Measurements from ENCODE around the gene RXFP4. TPM values are rescaled to one million over a fixed set of nuclear protein-coding genes. Genes with fewer than 3 reads are reported as not detected.
A peak's percentile ranks its signal among the peaks of the same experiment; 100 is the strongest.
"Not testable (repeated sequence)": the region's sequence is repeated elsewhere in the genome, so short reads cannot be mapped to it uniquely, and the experiment has no call there.

The RXFP4 gene
- total and polyA plus RNA-seq, 5 experiments from 2014 or later = 0.46 TPM; not detected in 4

DNA sequence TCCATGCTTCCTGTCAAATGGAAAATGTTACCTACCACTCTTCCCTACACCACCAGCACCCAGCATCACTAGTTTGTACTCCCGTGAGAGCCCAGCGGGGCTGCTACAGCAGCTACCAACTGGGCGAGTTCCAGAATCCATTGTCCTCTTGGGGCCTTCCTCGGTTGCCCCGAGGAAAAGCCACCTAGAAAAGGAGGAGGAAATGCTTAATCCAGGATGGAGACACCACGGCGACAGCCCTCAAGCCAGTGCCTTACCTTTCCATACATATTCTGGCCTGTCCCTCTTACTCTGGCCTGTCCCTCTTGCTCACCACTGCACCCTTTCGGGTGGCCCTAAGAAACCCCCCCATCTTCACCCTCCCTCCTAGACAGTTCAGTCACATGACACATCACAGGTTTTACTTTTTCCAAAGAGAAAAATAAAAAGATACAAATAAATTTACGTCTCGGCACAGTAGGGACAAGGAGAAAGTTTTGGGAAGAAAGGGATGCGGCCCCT is 30.8 kb upstream of the RXFP4 start:
- Mint-ChIP-seq H3K9me3 (no peaks in the 10 kb centered on the region), H3K36me3 (peaks cover 0 to 84% (median 7%) of the 10 kb centered on the region in 3 donors), H3K27me3 (no peaks in the 10 kb centered on the region), H3K4me3 (peak overlapping the region; percentile 95 to 100 (median 98)), H3K4me1 (peaks cover 13 to 33% (median 27%) of the 10 kb centered on the region in 4 donors), H3K27ac (peak overlapping the region; percentile 73 to 99 (median 98))
- DNase-seq (peak in 3 of 10 donors; percentile 14 to 31 (median 18)), ATAC-seq (peak; percentile 50 to 62)
- POLR2A ChIA-PET = interaction anchor here (0.6 to 0.8 kb wide), 2 partner anchors 35 to 338 kb away, joined by 3 read pairs; no protein-coding TSS in a partner anchor

DNA sequence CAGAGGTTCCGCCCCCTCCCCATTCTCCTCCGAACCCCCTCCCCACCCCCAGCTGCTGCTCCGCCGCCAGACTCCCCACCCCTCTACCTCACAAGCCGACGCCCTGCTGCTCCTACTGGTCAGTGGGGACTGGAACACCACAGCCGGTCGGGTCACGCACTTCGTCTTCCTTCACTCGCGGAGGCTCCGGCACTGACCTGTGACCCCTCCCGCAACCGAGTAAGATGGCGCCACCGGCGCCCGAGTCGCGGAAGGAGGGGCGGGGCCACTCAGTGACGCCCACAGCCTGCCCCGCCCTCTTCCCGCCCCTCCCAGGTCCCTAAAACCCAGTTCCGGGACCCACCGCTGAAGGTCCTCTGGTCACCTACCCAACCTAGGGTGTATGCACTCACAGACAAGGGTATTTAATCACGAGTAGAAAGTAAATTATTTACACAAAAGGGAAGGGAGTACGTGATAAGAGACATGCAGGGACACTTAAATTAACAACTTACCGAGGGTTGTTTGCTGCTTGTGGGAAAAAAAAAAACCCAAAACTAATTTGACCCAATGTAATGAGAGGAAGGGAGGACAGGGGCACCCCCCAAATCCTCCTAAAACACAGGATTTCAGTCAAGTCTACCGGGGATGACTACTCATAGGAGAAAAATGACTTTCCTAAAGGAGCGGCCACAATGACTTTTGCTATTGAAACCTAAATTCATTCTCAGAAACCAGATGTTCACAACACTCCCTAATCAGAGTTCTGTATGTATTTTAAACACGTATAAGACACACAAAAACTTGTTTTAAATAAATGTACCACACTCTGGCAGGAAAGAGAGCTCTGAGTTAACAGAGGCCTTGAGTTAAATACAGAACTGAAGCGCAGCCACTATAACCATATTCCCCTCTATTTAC is 30.0 kb upstream of the RXFP4 start, which contains the start of gene RIT1:
Gene RIT1, minus strand, starts transcription at position 194 of the 900 bp plus-strand sequence. CDS start 588 bp downstream, outside the sequence.
- Mint-ChIP-seq H3K36me3 (peaks cover 0 to 85% (median 7%) of the 10 kb centered on the region in 3 donors), H3K27ac (peak within 1 kb of the TSS; percentile 84 to 99 (median 98)), H3K4me1 (peaks cover 13 to 33% (median 26%) of the 10 kb centered on the region in 4 donors), H3K4me3 (peak within 1 kb of the TSS; percentile 95 to 100 (median 98)), H3K9me3 (no peaks in the 10 kb centered on the region), H3K27me3 (no peaks in the 10 kb centered on the region)
- DNase-seq = peak; percentile 66 to 91 (median 79)
- POLR2A ChIA-PET = interaction anchor here (0.8 kb wide), 1 partner anchor 79 kb away, joined by 3 read pairs; no protein-coding TSS in a partner anchor
- ATAC-seq = peak; percentile 95 to 97

DNA sequence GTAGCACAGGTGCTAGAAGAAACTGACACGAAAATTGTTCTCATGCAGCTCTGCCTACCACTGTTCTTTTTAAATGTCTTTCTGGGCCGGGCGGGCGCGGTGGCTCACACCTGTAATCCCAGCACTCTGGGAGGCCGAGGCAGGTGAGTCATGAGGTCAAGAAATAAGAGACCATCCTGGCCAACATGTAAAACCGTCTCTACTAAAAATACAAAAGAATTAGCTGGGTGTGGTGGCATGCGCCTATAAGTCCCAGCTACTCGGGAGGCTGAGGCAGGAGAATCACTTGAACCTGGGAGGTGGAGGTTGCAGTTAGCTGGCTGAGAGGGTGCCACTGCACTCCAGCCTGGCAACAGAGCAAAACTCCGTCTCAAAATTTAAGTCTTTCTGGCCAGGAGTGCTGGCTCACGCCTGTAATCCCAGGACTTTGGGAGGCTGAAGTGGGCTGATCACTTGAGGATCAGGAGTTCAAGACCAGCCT is 29.3 kb upstream of the RXFP4 start:
- no peaks in the 10 kb centered on the region for H3K9me3 Mint-ChIP-seq
- H3K27me3 Mint-ChIP-seq = no peaks in the 10 kb centered on the region
- DNase-seq = no peak
- H3K4me3 Mint-ChIP-seq = peak overlapping the region in 9 of 10 donors; percentile 95 to 100 (median 97)
- H3K27ac Mint-ChIP-seq = peak overlapping the region; percentile 84 to 99 (median 98)
- ATAC-seq = no peak
- peaks cover 0 to 86% (median 11%) of the 10 kb centered on the region in 3 donors for H3K36me3 Mint-ChIP-seq
- peaks cover 13 to 33% (median 26%) of the 10 kb centered on the region in 4 donors for H3K4me1 Mint-ChIP-seq
- POLR2A ChIA-PET = interaction anchor here (0.8 to 1.1 kb wide), 2 partner anchors 45 to 78 kb away, joined by 3 to 6 read pairs; no protein-coding TSS in a partner anchor

DNA sequence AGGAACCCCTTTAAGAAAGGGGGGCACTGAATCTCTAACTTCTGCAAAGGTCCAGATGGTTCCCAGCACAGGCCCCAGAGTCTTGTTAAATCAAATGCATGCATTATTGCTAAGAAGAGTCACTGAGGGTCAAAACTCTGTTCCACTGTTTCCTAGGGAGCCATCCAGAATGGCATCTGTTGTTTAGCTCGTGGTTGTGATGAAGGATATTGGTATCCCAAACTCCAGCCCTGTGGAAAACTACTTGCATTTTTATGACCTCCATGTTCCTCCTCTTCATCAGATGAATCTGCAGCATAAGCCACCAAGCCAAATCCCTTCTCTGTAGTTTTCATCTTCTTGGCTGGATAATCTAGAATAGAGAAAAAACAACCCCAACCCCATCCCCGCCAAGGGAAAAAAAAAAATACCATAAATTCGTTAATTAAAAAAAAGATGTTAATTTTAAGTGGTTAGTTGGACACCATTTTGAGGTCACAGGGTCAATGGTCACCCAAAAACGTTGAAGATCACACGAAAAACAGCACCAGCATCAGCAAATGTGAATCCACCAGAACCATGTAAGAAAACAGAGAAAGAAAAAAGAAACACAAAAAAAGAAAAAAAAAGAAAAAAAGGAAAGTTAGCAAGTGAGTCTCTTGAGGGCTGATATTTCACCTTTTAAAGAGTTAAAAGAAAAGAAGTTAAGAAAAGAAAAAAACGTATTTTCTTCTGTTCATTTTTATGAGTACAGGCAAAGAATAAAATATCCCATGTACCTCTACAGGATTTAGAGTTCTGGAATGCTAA is 27.3 kb upstream of the RXFP4 start:
- POLR2A ChIA-PET = no interaction called here
- no peak for ATAC-seq
- peaks cover 0 to 87% (median 11%) of the 10 kb centered on the region in 3 donors for H3K36me3 Mint-ChIP-seq

DNA sequence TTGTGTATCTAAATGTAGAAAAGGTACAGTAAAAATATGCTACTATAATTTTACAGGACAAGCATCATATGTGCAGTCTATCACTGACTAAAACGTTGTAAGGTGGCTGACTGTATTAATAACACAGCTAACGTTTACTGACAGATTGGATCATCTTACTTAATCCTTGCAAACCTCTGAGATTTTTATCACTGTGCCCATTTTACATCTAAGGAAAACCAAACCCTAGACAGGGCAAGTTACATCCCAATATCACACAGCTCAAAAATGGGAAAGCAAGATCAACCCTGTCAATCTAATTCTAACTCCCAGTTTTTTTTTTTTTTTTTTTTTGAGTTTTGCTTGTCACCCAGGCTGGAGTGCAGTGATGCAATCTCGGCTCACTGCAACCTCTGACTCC is 22.8 kb upstream of the RXFP4 start:
- H3K9me3 Mint-ChIP-seq = no peaks in the 10 kb centered on the region
- POLR2A ChIA-PET = interaction anchor here (0.6 kb wide), 1 partner anchor 396 kb away, joined by 3 read pairs; no protein-coding TSS in a partner anchor
- ATAC-seq (no peak), DNase-seq (no peak)
- H3K36me3 Mint-ChIP-seq = peaks cover 6 to 95% (median 26%) of the 10 kb centered on the region in 3 donors
- H3K4me1 Mint-ChIP-seq = peaks cover 0 to 6% (median 2%) of the 10 kb centered on the region in 4 donors
- no peaks in the 10 kb centered on the region for H3K27me3 Mint-ChIP-seq
- H3K4me3 Mint-ChIP-seq = no peak overlapping the region
- H3K27ac Mint-ChIP-seq = no peak overlapping the region

More for the DNA sequence above, 27.3 kb upstream of the RXFP4 start:
- Mint-ChIP-seq H3K27me3 (no peaks in the 10 kb centered on the region), H3K9me3 (no peaks in the 10 kb centered on the region), H3K27ac (peak overlapping the region in 2 of 10 donors; percentile 25 to 62), H3K4me1 (peaks cover 13 to 25% (median 22%) of the 10 kb centered on the region in 4 donors), H3K4me3 (no peak overlapping the region)
- DNase-seq = no peak

DNA sequence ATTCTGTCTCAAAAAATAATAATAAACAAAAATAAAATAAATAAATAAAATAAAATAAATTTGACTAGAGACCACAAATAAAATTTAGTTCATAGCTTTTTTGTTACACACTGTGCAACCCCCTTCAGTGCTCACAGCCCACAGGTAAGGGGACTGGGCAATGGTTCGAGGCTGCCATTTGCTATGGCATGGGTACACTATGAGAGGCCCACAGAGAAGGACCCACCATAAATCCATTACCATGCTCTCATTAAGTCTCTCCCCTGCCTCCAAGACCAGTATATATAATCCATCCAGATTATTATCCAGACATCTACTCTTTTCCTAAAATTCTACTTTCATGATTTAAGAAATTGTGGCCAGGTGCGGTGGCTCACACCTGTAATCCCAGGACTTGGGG is 21.6 kb upstream of the RXFP4 start:
- DNase-seq = no peak
- no peak for ATAC-seq
- no peaks in the 10 kb centered on the region for H3K27me3 Mint-ChIP-seq
- peaks cover 0 to 6% (median 2%) of the 10 kb centered on the region in 4 donors for H3K4me1 Mint-ChIP-seq
- peaks cover 6 to 94% (median 24%) of the 10 kb centered on the region in 3 donors for H3K36me3 Mint-ChIP-seq
- H3K9me3 Mint-ChIP-seq = no peaks in the 10 kb centered on the region
- no peak overlapping the region for H3K4me3 Mint-ChIP-seq
- POLR2A ChIA-PET = no interaction called here
- H3K27ac Mint-ChIP-seq = peak overlapping the region in 3 of 10 donors; percentile 9 to 54 (median 53)

DNA sequence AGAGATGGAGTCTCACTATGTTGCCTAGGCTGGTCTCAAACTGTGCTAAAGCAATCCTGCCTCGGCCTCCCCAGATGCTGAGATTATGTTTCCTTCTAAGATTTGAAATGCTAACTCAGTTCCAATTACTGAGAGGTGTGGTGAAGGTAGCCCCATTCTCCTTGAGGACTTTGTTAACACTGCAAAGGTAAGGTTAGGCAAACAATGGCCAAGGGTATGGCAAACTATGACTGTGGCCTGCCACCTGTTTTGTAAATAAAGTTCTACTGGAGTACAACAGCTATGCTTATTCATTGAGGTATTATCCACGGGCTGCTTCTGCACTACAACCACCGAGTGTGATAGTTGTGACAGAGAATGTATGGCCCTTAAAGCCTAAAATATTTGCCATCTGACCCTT is 20.7 kb upstream of the RXFP4 start:
- Mint-ChIP-seq H3K27ac (no peak overlapping the region), H3K9me3 (no peaks in the 10 kb centered on the region), H3K27me3 (no peaks in the 10 kb centered on the region), H3K4me3 (no peak overlapping the region), H3K4me1 (peaks cover 0 to 6% (median 2%) of the 10 kb centered on the region in 4 donors), H3K36me3 (peaks cover 6 to 96% (median 24%) of the 10 kb centered on the region in 3 donors)
- ATAC-seq (no peak), DNase-seq (no peak)
- POLR2A ChIA-PET = no interaction called here

DNA sequence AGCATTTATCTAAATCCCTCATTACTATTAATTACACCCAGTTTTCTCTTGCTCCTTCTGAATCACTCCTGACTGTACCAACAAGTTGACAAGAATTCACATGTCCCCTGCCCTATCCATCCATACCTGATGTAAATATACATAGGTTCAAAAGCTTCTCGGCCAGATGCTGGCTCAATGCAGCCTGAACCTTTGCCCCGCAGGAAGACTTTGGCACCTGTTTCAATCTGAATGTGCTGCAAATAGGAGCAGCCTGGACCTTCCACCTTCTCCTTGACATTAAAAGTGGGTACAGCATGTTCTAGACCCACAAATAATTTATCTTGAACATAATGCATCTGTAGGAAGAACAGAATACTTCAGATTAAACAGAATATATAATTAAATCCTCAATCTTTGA is 15.9 kb upstream of the RXFP4 start:
- no peak for DNase-seq
- peaks cover 10 to 20% (median 15%) of the 10 kb centered on the region in 4 donors for H3K4me1 Mint-ChIP-seq
- no peaks in the 10 kb centered on the region for H3K27me3 Mint-ChIP-seq
- H3K36me3 Mint-ChIP-seq = peaks cover 6 to 98% (median 17%) of the 10 kb centered on the region in 3 donors
- H3K4me3 Mint-ChIP-seq = no peak overlapping the region
- POLR2A ChIA-PET = no interaction called here
- ATAC-seq = no peak
- H3K27ac Mint-ChIP-seq = peak overlapping the region in 5 of 10 donors; percentile 10 to 63 (median 35)
- H3K9me3 Mint-ChIP-seq = no peaks in the 10 kb centered on the region

DNA sequence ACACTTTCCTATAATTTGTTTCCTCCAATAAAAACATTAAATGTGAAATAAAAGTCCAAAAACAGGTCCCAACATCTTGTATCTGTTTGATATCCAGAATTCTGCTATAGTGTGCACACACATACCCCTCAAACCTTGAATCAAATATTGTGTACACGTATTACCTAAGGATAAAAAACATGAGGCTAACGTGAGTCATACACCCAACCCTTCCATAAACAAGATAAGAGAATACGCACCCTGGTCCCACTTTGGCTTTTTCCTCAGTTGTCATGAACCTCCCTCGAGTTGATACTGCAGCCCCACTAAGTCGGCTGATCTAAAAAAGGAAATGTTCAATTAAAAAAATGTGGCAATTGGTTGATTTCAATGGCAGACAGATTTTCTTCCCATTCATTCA is 12.4 kb upstream of the RXFP4 start:
- no peaks in the 10 kb centered on the region for H3K9me3 Mint-ChIP-seq
- no peak for ATAC-seq
- peaks cover 9 to 44% (median 35%) of the 10 kb centered on the region in 4 donors for H3K4me1 Mint-ChIP-seq
- peak overlapping the region in 4 of 10 donors; percentile 7 to 84 (median 52) for H3K27ac Mint-ChIP-seq
- peak overlapping the region in 1 of 10 donors; percentile 33 for H3K4me3 Mint-ChIP-seq
- POLR2A ChIA-PET = no interaction called here
- no peak for DNase-seq
- no peaks in the 10 kb centered on the region for H3K27me3 Mint-ChIP-seq
- peaks cover 0 to 89% (median 4%) of the 10 kb centered on the region in 3 donors for H3K36me3 Mint-ChIP-seq

DNA sequence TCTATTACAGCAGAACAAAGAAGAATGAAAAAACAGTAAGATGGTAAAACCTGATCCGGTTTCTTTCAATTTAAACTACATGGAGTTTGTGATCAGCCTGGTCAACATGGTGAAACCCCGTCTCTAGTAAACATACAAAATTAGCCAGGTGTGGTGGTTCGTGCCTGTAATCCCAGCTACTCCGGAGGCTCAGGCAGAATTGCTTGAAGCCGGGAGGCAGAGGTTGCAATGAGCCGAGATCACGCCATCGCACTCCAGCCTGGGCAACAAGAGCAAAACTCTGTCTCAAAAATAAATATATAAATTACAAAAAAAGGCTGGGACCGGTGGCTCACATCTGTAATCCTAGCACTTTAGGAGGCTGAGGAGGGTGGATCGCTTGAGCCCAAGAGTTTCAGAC is 10.7 kb upstream of the RXFP4 start:
- DNase-seq, H3K9me3 Mint-ChIP-seq, ATAC-seq, H3K27me3 Mint-ChIP-seq: not testable (repeated sequence)
- Mint-ChIP-seq H3K27ac (peak overlapping the region; percentile 29 to 78 (median 58)), H3K4me1 (peaks cover 7 to 44% (median 35%) of the 10 kb centered on the region in 4 donors), H3K36me3 (peaks cover 0 to 73% (median 4%) of the 10 kb centered on the region in 3 donors), H3K4me3 (peak overlapping the region; percentile 25 to 84 (median 60))
- POLR2A ChIA-PET = interaction anchor here (0.7 kb wide), 2 partner anchors 50 to 352 kb away, joined by 7 to 8 read pairs; no protein-coding TSS in a partner anchor

DNA sequence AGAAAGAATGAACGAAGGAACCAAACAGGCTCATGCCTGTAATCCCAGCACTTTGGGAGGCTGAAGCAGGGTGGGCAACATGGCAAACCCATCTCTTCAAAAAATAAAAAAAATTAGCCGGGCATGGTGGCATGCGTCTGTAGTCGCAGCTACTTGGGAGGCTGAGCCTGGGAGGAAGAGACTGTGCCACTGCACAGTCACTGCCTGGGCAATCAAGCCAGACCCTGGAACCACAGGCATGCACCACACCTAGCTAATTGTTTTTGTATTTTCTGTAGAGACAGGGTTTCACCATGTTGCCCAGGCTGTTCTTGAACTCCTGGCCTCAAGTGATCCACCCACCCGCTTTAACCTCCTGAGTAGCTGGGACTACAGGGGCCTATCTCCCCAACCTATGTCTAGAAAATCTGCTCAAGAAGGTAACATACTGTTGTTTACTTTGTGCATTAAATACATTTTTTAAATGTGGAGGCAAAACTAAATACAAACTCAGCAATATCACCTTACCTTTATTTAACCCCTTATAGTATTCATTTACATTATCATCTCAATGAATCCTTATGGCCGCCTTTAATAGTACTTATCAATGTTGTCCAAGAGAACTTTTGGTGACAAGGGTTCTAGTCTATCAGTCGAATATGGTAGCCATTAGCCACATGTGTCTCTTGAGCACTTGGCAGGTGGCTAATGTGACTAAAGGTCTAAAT is 10.0 kb upstream of the RXFP4 start:
- no peak for DNase-seq
- Mint-ChIP-seq H3K27ac (peak overlapping the region in 9 of 10 donors; percentile 31 to 79 (median 56)), H3K36me3 (peaks cover 0 to 66% (median 4%) of the 10 kb centered on the region in 3 donors), H3K27me3 (no peaks in the 10 kb centered on the region), H3K4me1 (peaks cover 7 to 42% (median 35%) of the 10 kb centered on the region in 4 donors), H3K9me3 (no peaks in the 10 kb centered on the region), H3K4me3 (peak overlapping the region in 8 of 10 donors; percentile 53 to 84 (median 64))
- POLR2A ChIA-PET = interaction anchor here (0.7 to 4.2 kb wide), 5 partner anchors 46 to 352 kb away, joined by 3 to 74 read pairs (median 7); partner anchors contain the start of genes ARHGEF2 and SSR2
- no peak for ATAC-seq

All from naive thymus-derived CD8-positive, alpha-beta T cell (primary cell).